ENCODE measurements around the gene RAD51D.

DNA sequence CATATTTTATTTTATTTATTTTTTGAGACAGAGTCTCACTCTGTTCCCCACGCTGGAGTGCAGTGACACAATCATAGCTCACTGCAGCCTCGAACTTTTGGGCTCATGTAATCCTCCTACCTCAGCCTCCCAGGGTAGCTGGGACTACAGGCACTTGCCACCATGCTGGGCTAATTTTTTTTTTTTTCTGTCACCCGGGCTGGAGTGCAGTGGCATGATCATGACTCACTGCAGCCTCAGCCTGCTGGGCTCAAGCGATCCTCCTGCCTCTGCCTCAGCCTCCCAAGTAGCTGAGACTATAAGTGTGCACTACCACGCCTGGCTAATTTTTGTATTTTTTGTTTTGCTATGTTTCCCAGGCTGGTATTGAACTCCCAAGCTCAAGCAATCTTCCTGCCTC is 45.1 kb upstream of the RAD51D start:
- TF ChIP-seq POLR2AphosphoS5 (IDR thresholded peaks at IDR 0.05; ENCODE audit: insufficient read depth, low read depth, low read length): no peak
- TF ChIP-seq, protein P1, sequence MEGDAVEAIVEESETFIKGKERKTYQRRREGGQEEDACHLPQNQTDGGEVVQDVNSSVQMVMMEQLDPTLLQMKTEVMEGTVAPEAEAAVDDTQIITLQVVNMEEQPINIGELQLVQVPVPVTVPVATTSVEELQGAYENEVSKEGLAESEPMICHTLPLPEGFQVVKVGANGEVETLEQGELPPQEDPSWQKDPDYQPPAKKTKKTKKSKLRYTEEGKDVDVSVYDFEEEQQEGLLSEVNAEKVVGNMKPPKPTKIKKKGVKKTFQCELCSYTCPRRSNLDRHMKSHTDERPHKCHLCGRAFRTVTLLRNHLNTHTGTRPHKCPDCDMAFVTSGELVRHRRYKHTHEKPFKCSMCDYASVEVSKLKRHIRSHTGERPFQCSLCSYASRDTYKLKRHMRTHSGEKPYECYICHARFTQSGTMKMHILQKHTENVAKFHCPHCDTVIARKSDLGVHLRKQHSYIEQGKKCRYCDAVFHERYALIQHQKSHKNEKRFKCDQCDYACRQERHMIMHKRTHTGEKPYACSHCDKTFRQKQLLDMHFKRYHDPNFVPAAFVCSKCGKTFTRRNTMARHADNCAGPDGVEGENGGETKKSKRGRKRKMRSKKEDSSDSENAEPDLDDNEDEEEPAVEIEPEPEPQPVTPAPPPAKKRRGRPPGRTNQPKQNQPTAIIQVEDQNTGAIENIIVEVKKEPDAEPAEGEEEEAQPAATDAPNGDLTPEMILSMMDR (IDR thresholded peaks at IDR 0.05; ENCODE audit: extremely low read depth in 1 of 2, insufficient read depth in 1 of 2, low read depth in 1 of 2, low read length in 2 of 2): no peak

Measured in endothelial cell of umbilical vein (primary cell).